Ascending aorta (tissue), 2 donors: ENCODE results near the gene BNC2. TPM values are rescaled to one million over a fixed set of nuclear protein-coding genes. Genes with fewer than 3 reads are reported as not detected.

Experiments
- DNase-seq, 2 donors: peaks; one replicate each; pipeline ENCODE4 v3.0.0-alpha.2; 2019; ENCODE audit warnings: low spot score in 2 of 2
- H3K27ac ChIP-seq, 2 donors: fragments of 200-600 bp; sonication (generic); one replicate each; pipeline ENCODE4 v1.5.1; 2016 to 2017; ENCODE audit warnings: mild to moderate bottlenecking in 1 of 2
- H3K27me3 ChIP-seq: fragments of 200-600 bp; sonication (generic); one replicate; pipeline ENCODE4 v1.5.1; 2017
- H3K36me3 ChIP-seq, 2 donors: fragments of 200-600 bp; sonication (generic); one replicate each; pipeline ENCODE4 v1.5.1; 2016
- H3K4me1 ChIP-seq, 2 donors: fragments of 200-600 bp; sonication (generic); one replicate each; pipeline ENCODE4 v1.5.1; 2016 to 2017; ENCODE audit warnings: mild to moderate bottlenecking in 1 of 2
- H3K4me3 ChIP-seq, 2 donors: fragments of 200-600 bp; sonication (generic); one replicate each; pipeline ENCODE4 v1.5.1; 2016 to 2017; ENCODE audit warnings: mild to moderate bottlenecking in 1 of 2
- H3K9me3 ChIP-seq, 2 donors: fragments of 200-600 bp; sonication (generic); one replicate each; pipeline ENCODE4 v1.5.1; 2016
- CTCF ChIP-seq, 3 experiments: fragments of 200-600 bp in 2 of 3; fragments of 450-650 bp in 1 of 3; sonication (generic) in 2 of 3; IDR thresholded peaks; one replicate each; pipeline ENCODE4 v1.5.1; 2016 to 2019; ENCODE audit warnings: antibody characterized with exemption in 3 of 3, mild to moderate bottlenecking in 1 of 3, moderate library complexity in 1 of 3
- intact Hi-C: fragments of 100-400 bp; cut with DNase I; formaldehyde crosslinking; loops from one replicate; pipeline ENCODE4 v1.15.1; 2023
- total RNA-seq: library from RNA; depleted of rRNA; stranded (reverse); fragments of >200 nt; gene quantifications from one replicate; pipeline ENCODE4 v1.1.0, GENCODE V29; 2016

Gene BNC2
- total RNA-seq, 1 donor from 2014 or later, result 25.5 TPM

GRCh38 chr9:16384993-16385392, 485.5 kb downstream of the BNC2 start:
- Histone ChIP-seq H3K9me3 (peaks cover 4 to 6% of the 10 kb centered on the region in 2 donors), H3K27ac (no peak overlapping the region), H3K36me3 (no peaks in the 10 kb centered on the region), H3K27me3 (no peaks in the 10 kb centered on the region), H3K4me3 (no peak overlapping the region), H3K4me1 (no peaks in the 10 kb centered on the region)
- no peak for DNase-seq
- TF ChIP-seq CTCF (IDR thresholded peaks at IDR 0.05), result no peak
- intact Hi-C loops, result no loop called here

- no peaks in the 10 kb centered on the region for H3K9me3 ChIP-seq
Observed at GRCh38 chr9:16377311-16377710, 493.2 kb downstream of the BNC2 start.

GRCh38 chr9:16371306-16371705, 499.2 kb downstream of the BNC2 start:
- intact Hi-C loops, result no loop called here
- H3K27me3 ChIP-seq, result no peaks in the 10 kb centered on the region
- no peak for DNase-seq
- no peak overlapping the region for H3K4me3 ChIP-seq
- no peaks in the 10 kb centered on the region for H3K9me3 ChIP-seq
- no peak for TF ChIP-seq CTCF (IDR thresholded peaks at IDR 0.05)
- no peaks in the 10 kb centered on the region for H3K36me3 ChIP-seq
- H3K27ac ChIP-seq, result no peak overlapping the region
- H3K4me1 ChIP-seq, result no peaks in the 10 kb centered on the region

More at GRCh38 chr9:16377311-16377710, 493.2 kb downstream of the BNC2 start:
- no peak overlapping the region for H3K27ac ChIP-seq
- no peaks in the 10 kb centered on the region for H3K27me3 ChIP-seq
- H3K4me1 ChIP-seq, result no peaks in the 10 kb centered on the region
- H3K4me3 ChIP-seq, result no peak overlapping the region
- no peaks in the 10 kb centered on the region for H3K36me3 ChIP-seq
- no peak for DNase-seq
- intact Hi-C loops, result no loop called here
- no peak for TF ChIP-seq CTCF (IDR thresholded peaks at IDR 0.05)

GRCh38 chr9:16370647-16371046, 499.8 kb downstream of the BNC2 start:
- Histone ChIP-seq H3K4me3 (no peak overlapping the region), H3K27ac (no peak overlapping the region), H3K9me3 (no peaks in the 10 kb centered on the region), H3K27me3 (no peaks in the 10 kb centered on the region), H3K4me1 (no peaks in the 10 kb centered on the region), H3K36me3 (no peaks in the 10 kb centered on the region)
- DNase-seq, result no peak
- intact Hi-C loops, result no loop called here
- no peak for TF ChIP-seq CTCF (IDR thresholded peaks at IDR 0.05)

GRCh38 chr9:16369427-16369826, 501.0 kb downstream of the BNC2 start:
- no peaks in the 10 kb centered on the region for H3K9me3 ChIP-seq
- no peaks in the 10 kb centered on the region for H3K36me3 ChIP-seq
- no peak for DNase-seq
- intact Hi-C loops, result no loop called here
- H3K27ac ChIP-seq, result no peak overlapping the region
- no peak for TF ChIP-seq CTCF (IDR thresholded peaks at IDR 0.05)
- no peak overlapping the region for H3K4me3 ChIP-seq
- H3K4me1 ChIP-seq, result no peaks in the 10 kb centered on the region
- no peaks in the 10 kb centered on the region for H3K27me3 ChIP-seq
